Psoas muscle (tissue), 8 donors: ENCODE data around the gene HDAC3. TPM values are rescaled to one million over a fixed set of nuclear protein-coding genes. Genes with fewer than 3 reads are reported as not detected.
A peak's percentile ranks its signal among the peaks of the same experiment; 100 is the strongest.

Source experiments
- ATAC-seq, 4 donors: fragments of 200-7000 bp; cut with Tn5 transposase; one replicate each; pipeline ENCODE4 v1.9.1; 2020; ENCODE audit warnings: moderate library complexity in 3 of 4, mild to moderate bottlenecking in 2 of 4
- DNase-seq, 2 donors: peaks; one replicate each; pipeline ENCODE4 v3.0.0-alpha.2; 2020
- H3K27ac ChIP-seq: fragments of 200-600 bp; one replicate; pipeline ENCODE4 v1.8.0; 2022
- H3K27me3 ChIP-seq, 3 donors: fragments of 200-600 bp in 1 of 3; one replicate each; pipeline versions ENCODE4 v1.6.1 to v1.8.0; 2013 to 2022; ENCODE audit warnings: low read length in 2 of 3, mild to moderate bottlenecking in 2 of 3, moderate library complexity in 1 of 3; ENCODE audit not compliant: insufficient read depth in 3 of 3
- H3K36me3 ChIP-seq, 2 donors: fragments of 200-600 bp in 1 of 2; one replicate each; pipeline versions ENCODE4 v1.6.1 to v1.8.0; 2013 to 2022; ENCODE audit warnings: low read depth in 1 of 2, mild to moderate bottlenecking in 1 of 2, moderate library complexity in 1 of 2; ENCODE audit not compliant: insufficient read depth in 1 of 2
- H3K4me1 ChIP-seq: fragments of 200-600 bp; one replicate; pipeline ENCODE4 v1.8.0; 2022
- H3K4me3 ChIP-seq: fragments of 200-600 bp; one replicate; pipeline ENCODE4 v1.8.0; 2022; ENCODE audit warnings: mild to moderate bottlenecking
- H3K9me3 ChIP-seq: fragments of 200-600 bp; one replicate; pipeline ENCODE4 v1.8.0; 2022
- CTCF ChIP-seq: fragments of 200-600 bp; IDR thresholded peaks from one replicate; pipeline ENCODE4 v1.8.0; 2022; ENCODE audit warnings: antibody characterized with exemption
- WGBS, 3 donors: extraction: QIAGEN DNeasy Blood & Tissue Kit; methylation state at CpG; one replicate each; pipeline versions ENCODE4 v1.1.6 to v1.1.7; 2013; 5-methylcytosine and 5-hydroxymethylcytosine counted together
- intact Hi-C, 2 donors: fragments of 100-400 bp; cut with DNase I; formaldehyde crosslinking; loops; one replicate each; pipeline versions ENCODE4 v1.11.0 to v1.14.2; 2022
- polyA plus RNA-seq, 3 donors: library from polyadenylated mRNA; stranded (reverse); fragments of 200-250 nt; gene quantifications; one replicate each; pipeline ENCODE4 v1.2.3, GENCODE V29; 2013
- total RNA-seq, 4 donors: library from RNA; stranded (reverse); fragmentation: NEBNext Ultra II Directional in 2 of 4; extraction: Animal tissue kit (Norgen Biotek cat#: 25700) in 2 of 4; gene quantifications; one replicate each; pipeline versions ENCODE4 v1.2.1 to v1.2.4, GENCODE V29; 2021 to 2023
- donor health status: healthy with polysubstance abuse.
- donor health status: DM: no; HTN: no; CAD: no; lungs with moderate emphysema.
- donor health status: Bipolar disorder and iron deficiency.
- donor health status: healthy.
- donor health status: DM: yes; HTN: yes; CAD: no.
- donor health status: DM: no; HTN: no; CAD: no.
- donor health status: DM: no; HTN: no; CAD: no.
- donor health status: DM: yes; HTN: yes; CAD: no.

The HDAC3 gene
- total and polyA plus RNA-seq, 7 donors = 16.9 to 41.3 (median 30.1) TPM

DNA sequence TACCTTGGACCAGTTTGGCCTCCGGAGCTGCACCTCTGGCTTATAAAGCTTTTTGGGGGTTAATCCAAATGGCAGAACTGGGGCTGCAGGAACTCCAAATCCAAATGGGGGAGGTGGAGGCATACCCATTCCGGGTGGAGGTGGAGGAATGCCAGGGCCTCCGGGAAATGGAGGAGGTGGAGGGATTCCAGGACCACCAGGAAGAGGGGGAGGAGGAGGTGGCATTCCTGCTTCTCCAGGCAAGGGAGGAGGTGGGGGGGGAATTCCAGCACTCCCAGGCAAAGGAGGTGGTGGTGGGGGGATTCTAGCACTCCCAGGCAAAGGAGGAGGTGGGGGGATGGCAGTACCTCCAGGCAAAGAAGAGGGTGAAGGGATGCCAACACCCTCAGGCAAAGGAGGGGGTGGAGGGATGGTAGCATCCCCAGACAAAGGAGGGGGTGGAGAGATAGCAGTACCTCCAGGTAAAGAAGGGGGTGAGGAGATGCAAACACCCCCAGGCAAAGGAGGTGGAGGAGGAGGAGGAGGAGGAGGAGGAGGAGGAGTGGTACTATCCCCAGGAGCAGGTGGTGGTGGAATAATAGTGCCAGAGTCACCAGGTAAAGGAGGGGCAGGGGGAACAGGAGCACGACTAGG lies 63.0 kb downstream of the HDAC3 start:
- H3K4me3 ChIP-seq = no peak overlapping the region
- H3K9me3 ChIP-seq = no peaks in the 10 kb centered on the region
- H3K27me3 ChIP-seq = no peaks in the 10 kb centered on the region
- no peak for TF ChIP-seq CTCF
- peak in 2 of 4 donors; percentile 7 to 34 for ATAC-seq
- no peak for DNase-seq
- H3K27ac ChIP-seq = no peak overlapping the region
- H3K4me1 ChIP-seq = no peaks in the 10 kb centered on the region
- 60 to 73% (median 60%) methylated on average over 4 of the region's 4 CpGs for WGBS, 3 donors
- peaks cover 41 to 99% of the 10 kb centered on the region in 2 donors for H3K36me3 ChIP-seq
- intact Hi-C loops = loop anchor here (10.0 kb wide), 1 partner anchor 51 kb away; no protein-coding TSS in a partner anchor

Other genes starting within 250 kb of the HDAC3 start
- 1 to 10 TPM in 3 of 4 donors, under 1 TPM in 1; 0.99 to 3.0 (median 2.0) TPM for gene PCDHGB4, start 249.2 kb downstream of the HDAC3 start, total RNA-seq
- under 1 TPM; 0.24 to 0.52 (median 0.49) TPM for gene PCDHGB4, start 249.2 kb downstream of the HDAC3 start, polyA plus RNA-seq
- gene PCDHGA8, start 244.2 kb downstream of the HDAC3 start, total RNA-seq = 1 to 10 TPM in 3 of 4 donors, under 1 TPM in 1; 0.82 to 1.6 (median 1.3) TPM
- gene PCDHGA8, start 244.2 kb downstream of the HDAC3 start, polyA plus RNA-seq = under 1 TPM; 0.04 to 0.30 (median 0.26) TPM
- 1 to 10 TPM; 2.7 to 5.1 (median 4.0) TPM for gene PCDHGB5, start 238.9 kb downstream of the HDAC3 start, total RNA-seq
- 1 to 10 TPM in 1 of 3 donors, under 1 TPM in 2; 0.61 to 1.4 (median 0.95) TPM for gene PCDHGB5, start 238.9 kb downstream of the HDAC3 start, polyA plus RNA-seq
- 1 to 10 TPM; 1.5 to 3.5 (median 1.9) TPM for gene PCDHGA9, start 234.1 kb downstream of the HDAC3 start, total RNA-seq
- under 1 TPM; 0.11 to 0.42 (median 0.36) TPM for gene PCDHGA9, start 234.1 kb downstream of the HDAC3 start, polyA plus RNA-seq
- 1 to 10 TPM; 2.0 to 4.1 (median 2.9) TPM for gene PCDHGB6, start 228.8 kb downstream of the HDAC3 start, total RNA-seq
- under 1 TPM; 0.46 to 0.83 (median 0.82) TPM for gene PCDHGB6, start 228.8 kb downstream of the HDAC3 start, polyA plus RNA-seq
- 1 to 10 TPM in 3 of 4 donors, under 1 TPM in 1; 0.86 to 3.9 (median 2.8) TPM for gene PCDHGA10, start 223.9 kb downstream of the HDAC3 start, total RNA-seq
- gene PCDHGA10, start 223.9 kb downstream of the HDAC3 start, polyA plus RNA-seq = under 1 TPM; 0.27 to 0.56 (median 0.39) TPM
- 1 to 10 TPM; 3.8 to 7.2 (median 5.7) TPM for gene PCDHGB7, start 219.2 kb downstream of the HDAC3 start, total RNA-seq
- 1 to 10 TPM in 1 of 3 donors, under 1 TPM in 2; 0.70 to 1.1 (median 0.90) TPM for gene PCDHGB7, start 219.2 kb downstream of the HDAC3 start, polyA plus RNA-seq
- 1 to 10 TPM in 3 of 4 donors, under 1 TPM in 1; 0.94 to 4.4 (median 2.9) TPM for gene PCDHGA11, start 215.8 kb downstream of the HDAC3 start, total RNA-seq
- under 1 TPM; 0.21 to 0.72 (median 0.45) TPM for gene PCDHGA11, start 215.8 kb downstream of the HDAC3 start, polyA plus RNA-seq
- gene PCDHGA12, start 206.3 kb downstream of the HDAC3 start, total RNA-seq = 1 to 10 TPM; 2.6 to 6.9 (median 3.6) TPM
- under 1 TPM; 0.38 to 0.56 (median 0.39) TPM for gene PCDHGA12, start 206.3 kb downstream of the HDAC3 start, polyA plus RNA-seq
- gene PCDHGC3, start 160.9 kb downstream of the HDAC3 start, total RNA-seq = 10 to 100 TPM in 3 of 4 donors, 1 to 10 TPM in 1; 7.3 to 25.2 (median 14.2) TPM
- gene PCDHGC3, start 160.9 kb downstream of the HDAC3 start, polyA plus RNA-seq = 10 to 100 TPM in 1 of 3 donors, 1 to 10 TPM in 2; 8.6 to 22.3 (median 9.0) TPM
- gene PCDHGC4, start 151.8 kb downstream of the HDAC3 start, total RNA-seq = 1 to 10 TPM in 1 of 4 donors, under 1 TPM in 3; 0.36 to 1.2 (median 0.65) TPM
- gene PCDHGC4, start 151.8 kb downstream of the HDAC3 start, polyA plus RNA-seq = under 1 TPM in 2 of 3 donors, not detected in 1; 0.06 to 0.18 TPM
- 1 to 10 TPM in 1 of 4 donors, under 1 TPM in 3; 0.49 to 1.2 (median 0.65) TPM for gene PCDHGC5, start 147.8 kb downstream of the HDAC3 start, total RNA-seq
- under 1 TPM in 2 of 3 donors, not detected in 1; 0.08 to 0.95 TPM for gene PCDHGC5, start 147.8 kb downstream of the HDAC3 start, polyA plus RNA-seq
- gene DIAPH1, start 17.8 kb downstream of the HDAC3 start, total RNA-seq = 100 to 1,000 TPM; 112 to 217 (median 160) TPM
- gene DIAPH1, start 17.8 kb downstream of the HDAC3 start, polyA plus RNA-seq = 100 to 1,000 TPM in 2 of 3 donors, 10 to 100 TPM in 1; 93.1 to 147 (median 122) TPM
- gene RELL2, start 148 bp upstream of the HDAC3 start, total RNA-seq = under 1 TPM in 3 of 4 donors, not detected in 1; 0.11 to 0.66 (median 0.61) TPM
- 1 to 10 TPM in 1 of 3 donors, under 1 TPM in 2; 0.31 to 1.5 (median 0.63) TPM for gene RELL2, start 148 bp upstream of the HDAC3 start, polyA plus RNA-seq
- gene FCHSD1, start 14.6 kb upstream of the HDAC3 start, total RNA-seq = 1 to 10 TPM; 1.3 to 2.4 (median 2.1) TPM
- 1 to 10 TPM; 1.3 to 1.4 (median 1.4) TPM for gene FCHSD1, start 14.6 kb upstream of the HDAC3 start, polyA plus RNA-seq
- 1 to 10 TPM; 5.2 to 10.0 (median 5.4) TPM for gene ARAP3, start 45.4 kb upstream of the HDAC3 start, total RNA-seq
- gene ARAP3, start 45.4 kb upstream of the HDAC3 start, polyA plus RNA-seq = 1 to 10 TPM; 2.4 to 4.5 (median 2.5) TPM
- gene PCDH1, start 241.6 kb upstream of the HDAC3 start, total RNA-seq = 10 to 100 TPM; 10.1 to 17.4 (median 13.7) TPM
- gene PCDH1, start 241.6 kb upstream of the HDAC3 start, polyA plus RNA-seq = 1 to 10 TPM; 4.2 to 8.8 (median 5.1) TPM